Measurements from ENCODE around the gene SIGLEC14.
"Not testable (repeated sequence)": the region's sequence is repeated elsewhere in the genome, so short reads cannot be mapped to it uniquely, and the experiment has no call there.

- TF ChIP-seq, protein P1, sequence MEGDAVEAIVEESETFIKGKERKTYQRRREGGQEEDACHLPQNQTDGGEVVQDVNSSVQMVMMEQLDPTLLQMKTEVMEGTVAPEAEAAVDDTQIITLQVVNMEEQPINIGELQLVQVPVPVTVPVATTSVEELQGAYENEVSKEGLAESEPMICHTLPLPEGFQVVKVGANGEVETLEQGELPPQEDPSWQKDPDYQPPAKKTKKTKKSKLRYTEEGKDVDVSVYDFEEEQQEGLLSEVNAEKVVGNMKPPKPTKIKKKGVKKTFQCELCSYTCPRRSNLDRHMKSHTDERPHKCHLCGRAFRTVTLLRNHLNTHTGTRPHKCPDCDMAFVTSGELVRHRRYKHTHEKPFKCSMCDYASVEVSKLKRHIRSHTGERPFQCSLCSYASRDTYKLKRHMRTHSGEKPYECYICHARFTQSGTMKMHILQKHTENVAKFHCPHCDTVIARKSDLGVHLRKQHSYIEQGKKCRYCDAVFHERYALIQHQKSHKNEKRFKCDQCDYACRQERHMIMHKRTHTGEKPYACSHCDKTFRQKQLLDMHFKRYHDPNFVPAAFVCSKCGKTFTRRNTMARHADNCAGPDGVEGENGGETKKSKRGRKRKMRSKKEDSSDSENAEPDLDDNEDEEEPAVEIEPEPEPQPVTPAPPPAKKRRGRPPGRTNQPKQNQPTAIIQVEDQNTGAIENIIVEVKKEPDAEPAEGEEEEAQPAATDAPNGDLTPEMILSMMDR (IDR thresholded peaks at IDR 0.05): not testable (repeated sequence)
- TF ChIP-seq RAD21 (IDR thresholded peaks at IDR 0.05; ENCODE audit: low read length); POLR2AphosphoS5 (IDR thresholded peaks at IDR 0.05; ENCODE audit: low read depth, low read length); YY1 (IDR thresholded peaks at IDR 0.05; ENCODE audit: low read depth); MXI1 (IDR thresholded peaks at IDR 0.05; ENCODE audit: low read depth, low read length): not testable (repeated sequence)
Observed at GRCh38 chr19:51630315-51630714, 16.3 kb downstream of the SIGLEC14 start, which contains the start of gene SIGLEC5.

Data from SK-N-SH (cell line).